Panc1 (cell line): ENCODE measurements around the gene RPH3AL. TPM values are rescaled to one million over a fixed set of nuclear protein-coding genes. Genes with fewer than 3 reads are reported as not detected.

Source experiments
- ATAC-seq: fragments of 200-7000 bp; cut with Tn5 transposase; 2 replicates; pipeline ENCODE4 v1.9.1; 2020; ENCODE audit warnings: mild to moderate bottlenecking, moderate library complexity
- BruUV-seq: library from RNA; stranded (reverse); fragments of 400-500 nt; replicated peaks from 2 replicates; lab custom pipeline; 2021; lab: Mats Ljungman, UMichigan
- CTCF ChIA-PET: fragments of 300-600 bp; sonication (Branson Sonifier 250); formaldehyde crosslinking; loops from one replicate; lab custom pipeline; 2022; ENCODE audit warnings: antibody characterized with exemption; lab: Charles Lee
- POLR2A ChIA-PET: fragments of 300-600 bp; sonication (Branson Sonifier 250); formaldehyde crosslinking; loops from one replicate; lab custom pipeline; 2022; ENCODE audit warnings: antibody characterized with exemption; lab: Charles Lee
- DNase-seq: peaks from one replicate; pipeline ENCODE4 v3.0.0-alpha.2; 2010; ENCODE audit warnings: low read depth, low spot score
- H3K27ac ChIP-seq: 2 replicates; pipeline ENCODE4 v1.5.1; 2011; ENCODE audit warnings: mild to moderate bottlenecking, low read length, inconsistent platforms
- H3K27me3 ChIP-seq: fragments of 200-500 bp; sonication (Bioruptor generic); 2 replicates; pipeline ENCODE4 v1.6.0; 2014; ENCODE audit warnings: low read length, inconsistent platforms; ENCODE audit not compliant: control insufficient read depth, insufficient read depth
- H3K36me3 ChIP-seq: fragments of 200-500 bp; sonication (Bioruptor generic); 2 replicates; pipeline ENCODE4 v1.5.1; 2014; ENCODE audit warnings: inconsistent platforms, mild to moderate bottlenecking, low read length, moderate library complexity; ENCODE audit not compliant: control insufficient read depth, insufficient read depth
- H3K4me1 ChIP-seq: 2 replicates; pipeline ENCODE4 v1.5.1; 2011; ENCODE audit warnings: inconsistent platforms, mild to moderate bottlenecking, low read length, moderate library complexity; ENCODE audit not compliant: control insufficient read depth, insufficient read depth
- H3K4me3 ChIP-seq, 2 experiments: 2 replicates each; pipeline ENCODE4 v1.5.1; 2011 to 2012; ENCODE audit warnings: low read depth in 2 of 2, low read length in 2 of 2, mild to moderate bottlenecking in 2 of 2, inconsistent platforms in 1 of 2, moderate library complexity in 1 of 2
- H3K9me3 ChIP-seq: fragments of 200-500 bp; sonication (Bioruptor generic); 2 replicates; pipeline ENCODE4 v1.5.1; 2014; ENCODE audit warnings: low read depth, mild to moderate bottlenecking, inconsistent platforms, low read length, moderate library complexity; ENCODE audit not compliant: control insufficient read depth, insufficient read depth
- CTCF ChIP-seq: fragments of 450-650 bp; IDR thresholded peaks from 2 replicates; pipeline ENCODE4 v1.5.1; 2017; ENCODE audit warnings: mild to moderate bottlenecking
- POLR2AphosphoS5 ChIP-seq: IDR thresholded peaks from 2 replicates; pipeline ENCODE4 v1.6.1; 2012; ENCODE audit warnings: mild to moderate bottlenecking, low read depth, low read length, moderate library complexity
- REST ChIP-seq, 2 experiments: IDR thresholded peaks; 2 replicates each; pipeline ENCODE4 v1.6.1; 2011 to 2012; ENCODE audit warnings: low read depth in 2 of 2, control low read depth in 1 of 2, low read length in 1 of 2, mild to moderate bottlenecking in 1 of 2, moderate library complexity in 1 of 2; ENCODE audit not compliant: insufficient read depth in 1 of 2
- SIN3A ChIP-seq: IDR thresholded peaks from 2 replicates; pipeline ENCODE4 v1.6.1; 2012; ENCODE audit warnings: low read depth, mild to moderate bottlenecking, low read length, moderate library complexity, borderline replicate concordance; ENCODE audit not compliant: insufficient read depth
- TCF7L2 ChIP-seq: IDR thresholded peaks from 2 replicates; pipeline ENCODE4 v1.6.1; 2011; ENCODE audit warnings: mild to moderate bottlenecking, low read depth, low read length, inconsistent platforms
- in situ Hi-C: cut with HindIII; loops from 2 replicates; pipeline ENCODE4 v1.10.0; 2016; ENCODE audit warnings: low sequenced_read_pairs, low pct_unique_long_range_greater_than_20kb
- intact Hi-C: fragments of 100-400 bp; cut with micrococcal nuclease; formaldehyde crosslinking; loops from one replicate; pipeline ENCODE4 v1.10.0; 2022; ENCODE audit not compliant: unreplicated experiment
- total RNA-seq: library from RNA; stranded (reverse); gene quantifications from one replicate; pipeline ENCODE4 v1.2.1, GENCODE V29; 2021; ENCODE audit not compliant: unreplicated experiment

Gene RPH3AL
- total RNA-seq, 1 experiment from 2014 or later: 2.2 TPM

GRCh38 chr17:300881-301280, 51.7 kb downstream of the RPH3AL start:
- BruUV-seq: no TSS peak
- TF ChIP-seq POLR2AphosphoS5 (no peak), TCF7L2 (no peak), CTCF (no peak), REST (IDR thresholded peaks at IDR 0.05; ENCODE audit: insufficient read depth in 1 of 2, low read depth in 2 of 2, low read length in 1 of 2) (no peak), SIN3A (no peak)
- Histone ChIP-seq H3K27me3 (no peaks in the 10 kb centered on the region), H3K4me1 (no peaks in the 10 kb centered on the region), H3K36me3 (no peaks in the 10 kb centered on the region), H3K4me3 (no peak overlapping the region), H3K9me3 (no peaks in the 10 kb centered on the region), H3K27ac (no peak overlapping the region)
- intact Hi-C loops (no loop called here), in situ Hi-C loops (no loop called here)
- POLR2A ChIA-PET: no interaction called here
- CTCF ChIA-PET: no interaction called here
- DNase-seq: no peak
- ATAC-seq: no peak

GRCh38 chr17:299546-299945, 53.1 kb downstream of the RPH3AL start:
- in situ Hi-C loops (no loop called here), intact Hi-C loops (no loop called here)
- BruUV-seq: no TSS peak
- Histone ChIP-seq H3K4me1 (no peaks in the 10 kb centered on the region), H3K4me3 (no peak overlapping the region), H3K27me3 (no peaks in the 10 kb centered on the region), H3K9me3 (no peaks in the 10 kb centered on the region), H3K27ac (no peak overlapping the region), H3K36me3 (no peaks in the 10 kb centered on the region)
- ATAC-seq (no peak), DNase-seq (no peak)
- CTCF ChIA-PET: no interaction called here
- POLR2A ChIA-PET: no interaction called here
- TF ChIP-seq REST (IDR thresholded peaks at IDR 0.05; ENCODE audit: insufficient read depth in 1 of 2, low read depth in 2 of 2, low read length in 1 of 2): no peak
- TF ChIP-seq TCF7L2: no peak
- no peak for TF ChIP-seq SIN3A
- no peak for TF ChIP-seq POLR2AphosphoS5
